Endothelial cell of umbilical vein (primary cell): ENCODE results near the gene TMEM203.

Source experiments
- POLR2AphosphoS5 ChIP-seq: IDR thresholded peaks from 2 replicates; pipeline ENCODE4 v1.6.1; 2012; ENCODE audit warnings: low read depth, mild to moderate bottlenecking, control low read depth, low read length, moderate library complexity; ENCODE audit not compliant: insufficient read depth
- TF ChIP-seq, protein P1 (sequence below), 2 donors: IDR thresholded peaks; 1 replicate in 1 of 2; 2 replicates in 1 of 2; pipeline ENCODE4 v1.5.1; 2011; ENCODE audit warnings: low read length in 2 of 2, mild to moderate bottlenecking in 2 of 2, moderate library complexity in 2 of 2, control low read depth in 1 of 2, inconsistent platforms in 1 of 2, low read depth in 1 of 2; ENCODE audit not compliant: insufficient read depth in 1 of 2; ENCODE audit errors: extremely low read depth in 1 of 2

- no peak for TF ChIP-seq POLR2AphosphoS5
- TF ChIP-seq, protein P1, sequence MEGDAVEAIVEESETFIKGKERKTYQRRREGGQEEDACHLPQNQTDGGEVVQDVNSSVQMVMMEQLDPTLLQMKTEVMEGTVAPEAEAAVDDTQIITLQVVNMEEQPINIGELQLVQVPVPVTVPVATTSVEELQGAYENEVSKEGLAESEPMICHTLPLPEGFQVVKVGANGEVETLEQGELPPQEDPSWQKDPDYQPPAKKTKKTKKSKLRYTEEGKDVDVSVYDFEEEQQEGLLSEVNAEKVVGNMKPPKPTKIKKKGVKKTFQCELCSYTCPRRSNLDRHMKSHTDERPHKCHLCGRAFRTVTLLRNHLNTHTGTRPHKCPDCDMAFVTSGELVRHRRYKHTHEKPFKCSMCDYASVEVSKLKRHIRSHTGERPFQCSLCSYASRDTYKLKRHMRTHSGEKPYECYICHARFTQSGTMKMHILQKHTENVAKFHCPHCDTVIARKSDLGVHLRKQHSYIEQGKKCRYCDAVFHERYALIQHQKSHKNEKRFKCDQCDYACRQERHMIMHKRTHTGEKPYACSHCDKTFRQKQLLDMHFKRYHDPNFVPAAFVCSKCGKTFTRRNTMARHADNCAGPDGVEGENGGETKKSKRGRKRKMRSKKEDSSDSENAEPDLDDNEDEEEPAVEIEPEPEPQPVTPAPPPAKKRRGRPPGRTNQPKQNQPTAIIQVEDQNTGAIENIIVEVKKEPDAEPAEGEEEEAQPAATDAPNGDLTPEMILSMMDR (IDR thresholded peaks at IDR 0.05; ENCODE audit: extremely low read depth in 1 of 2, insufficient read depth in 1 of 2, low read depth in 1 of 2, low read length in 2 of 2): no peak
These were observed 35.5 kb downstream of the TMEM203 start, which contains the start of gene LRRC26 for GRCh38 chr9:137169896-137170358.
